Caco-2 (cell line): Measurements from ENCODE around the gene IFNW1. TPM values are rescaled to one million over a fixed set of nuclear protein-coding genes. Genes with fewer than 3 reads are reported as not detected.

Experiments used
- BruUV-seq: library from RNA; stranded (reverse); fragments of 400-500 nt; replicated peaks from 2 replicates; lab custom pipeline; 2021; lab: Mats Ljungman, UMichigan
- CTCF ChIA-PET: fragments of 300-600 bp; sonication (Branson Sonifier 250); formaldehyde crosslinking; loops from one replicate; lab custom pipeline; 2022; ENCODE audit warnings: antibody characterized with exemption; lab: Charles Lee
- POLR2A ChIA-PET: fragments of 300-600 bp; sonication (Branson Sonifier 250); formaldehyde crosslinking; loops from one replicate; lab custom pipeline; 2022; ENCODE audit warnings: antibody characterized with exemption; lab: Charles Lee
- DNase-seq, 2 experiments: peaks; one replicate each; pipeline versions ENCODE4 v3.0.0 to v3.0.0-alpha.2; 2020 to 2022
- H3K27me3 ChIP-seq: replicated peaks from 2 replicates; pipeline ENCODE4 v1.6.0; 2011; ENCODE audit warnings: low read length; ENCODE audit not compliant: control insufficient read depth, insufficient read depth
- H3K36me3 ChIP-seq: 2 replicates; pipeline ENCODE4 v1.5.1; 2011; ENCODE audit warnings: low read length; ENCODE audit not compliant: control insufficient read depth, insufficient read depth
- H3K4me1 ChIP-seq: fragments of 250-450 bp; sonication (Bioruptor Pico); 2 replicates; pipeline ENCODE4 v1.5.1; 2020; ENCODE audit warnings: mild to moderate bottlenecking
- H3K4me3 ChIP-seq: 2 replicates; pipeline ENCODE4 v1.5.1; 2011; ENCODE audit warnings: low read depth, mild to moderate bottlenecking, control low read depth, low read length
- H3K9me3 ChIP-seq: fragments of 250-450 bp; sonication (Bioruptor Pico); 2 replicates; pipeline ENCODE4 v1.5.1; 2020; ENCODE audit warnings: mild to moderate bottlenecking, moderate library complexity
- H3K27ac Mint-ChIP-seq: one replicate; pipeline ENCODE4 v1.8.0; 2022; ENCODE audit warnings: mixed read lengths; ENCODE audit not compliant: unreplicated experiment
- H3K27me3 Mint-ChIP-seq: one replicate; pipeline ENCODE4 v1.8.0; 2022; ENCODE audit warnings: mixed read lengths; ENCODE audit not compliant: insufficient read depth, unreplicated experiment
- H3K36me3 Mint-ChIP-seq: one replicate; pipeline ENCODE4 v1.8.0; 2022; ENCODE audit warnings: mild to moderate bottlenecking, mixed read lengths; ENCODE audit not compliant: insufficient read depth, unreplicated experiment
- H3K4me1 Mint-ChIP-seq: one replicate; pipeline ENCODE4 v1.8.0; 2022; ENCODE audit warnings: low read depth, mixed read lengths; ENCODE audit not compliant: unreplicated experiment
- H3K4me3 Mint-ChIP-seq: one replicate; pipeline ENCODE4 v1.8.0; 2022; ENCODE audit warnings: mild to moderate bottlenecking, moderate library complexity, mixed read lengths; ENCODE audit not compliant: unreplicated experiment
- H3K9me3 Mint-ChIP-seq: one replicate; pipeline ENCODE4 v1.8.0; 2022; ENCODE audit warnings: mixed read lengths; ENCODE audit not compliant: unreplicated experiment
- intact Hi-C: fragments of 100-400 bp; cut with micrococcal nuclease; formaldehyde crosslinking; loops from one replicate; pipeline ENCODE4 v1.10.0; 2022; ENCODE audit not compliant: unreplicated experiment
- total RNA-seq: library from RNA; stranded (reverse); gene quantifications from 2 replicates; pipeline ENCODE4 v1.2.3, GENCODE V29; 2022
- TF ChIP-seq, protein P1 (sequence below), 2 experiments: fragments of 200-600 bp in 1 of 2; IDR thresholded peaks; 1 replicate in 1 of 2; 2 replicates in 1 of 2; pipeline versions ENCODE4 v1.5.1 to v1.8.0; 2011 to 2022; ENCODE audit warnings: antibody characterized with exemption in 1 of 2, control low read depth in 1 of 2, inconsistent platforms in 1 of 2, low read depth in 1 of 2, low read length in 1 of 2, mild to moderate bottlenecking in 1 of 2, moderate library complexity in 1 of 2; ENCODE audit not compliant: insufficient read depth in 1 of 2, severe bottlenecking in 1 of 2, unreplicated experiment in 1 of 2

The IFNW1 gene
- total RNA-seq, 1 experiment from 2014 or later, result not detected

DNA sequence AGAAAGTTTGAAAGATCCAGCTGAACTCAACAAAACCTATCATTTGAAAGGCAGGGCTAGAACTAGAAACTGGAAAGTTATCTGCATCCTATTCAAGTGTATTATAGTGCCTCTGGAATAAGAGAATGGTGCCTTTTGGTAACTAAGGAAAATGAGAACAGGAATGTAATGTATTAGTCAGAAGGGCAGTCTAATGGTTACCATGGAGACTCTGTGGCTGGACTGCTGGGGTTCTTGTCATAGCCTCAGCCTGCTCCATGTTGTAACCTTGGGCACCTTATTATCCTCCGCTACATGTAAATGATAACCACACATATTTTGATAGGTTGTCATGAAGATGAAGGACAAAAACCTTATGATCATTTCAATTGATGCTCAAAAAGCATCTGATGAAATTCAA, 39.3 kb downstream of the IFNW1 start:
- H3K9me3 ChIP-seq, result no peaks in the 10 kb centered on the region
- no peak overlapping the region for H3K4me3 ChIP-seq
- BruUV-seq, result no TSS peak
- POLR2A ChIA-PET, result no interaction called here
- Mint-ChIP-seq H3K9me3 (no peaks in the 10 kb centered on the region), H3K4me1 (peaks cover 2% of the 10 kb centered on the region), H3K4me3 (no peak overlapping the region), H3K27ac (no peak overlapping the region), H3K27me3 (no peaks in the 10 kb centered on the region), H3K36me3 (no peaks in the 10 kb centered on the region)
- intact Hi-C loops, result no loop called here
- CTCF ChIA-PET, result no interaction called here
- TF ChIP-seq, protein P1, sequence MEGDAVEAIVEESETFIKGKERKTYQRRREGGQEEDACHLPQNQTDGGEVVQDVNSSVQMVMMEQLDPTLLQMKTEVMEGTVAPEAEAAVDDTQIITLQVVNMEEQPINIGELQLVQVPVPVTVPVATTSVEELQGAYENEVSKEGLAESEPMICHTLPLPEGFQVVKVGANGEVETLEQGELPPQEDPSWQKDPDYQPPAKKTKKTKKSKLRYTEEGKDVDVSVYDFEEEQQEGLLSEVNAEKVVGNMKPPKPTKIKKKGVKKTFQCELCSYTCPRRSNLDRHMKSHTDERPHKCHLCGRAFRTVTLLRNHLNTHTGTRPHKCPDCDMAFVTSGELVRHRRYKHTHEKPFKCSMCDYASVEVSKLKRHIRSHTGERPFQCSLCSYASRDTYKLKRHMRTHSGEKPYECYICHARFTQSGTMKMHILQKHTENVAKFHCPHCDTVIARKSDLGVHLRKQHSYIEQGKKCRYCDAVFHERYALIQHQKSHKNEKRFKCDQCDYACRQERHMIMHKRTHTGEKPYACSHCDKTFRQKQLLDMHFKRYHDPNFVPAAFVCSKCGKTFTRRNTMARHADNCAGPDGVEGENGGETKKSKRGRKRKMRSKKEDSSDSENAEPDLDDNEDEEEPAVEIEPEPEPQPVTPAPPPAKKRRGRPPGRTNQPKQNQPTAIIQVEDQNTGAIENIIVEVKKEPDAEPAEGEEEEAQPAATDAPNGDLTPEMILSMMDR (IDR thresholded peaks at IDR 0.05; ENCODE audit: insufficient read depth in 1 of 2, low read depth in 1 of 2, low read length in 1 of 2, severe bottlenecking in 1 of 2, unreplicated experiment in 1 of 2), result no peak
- no peaks in the 10 kb centered on the region for H3K27me3 ChIP-seq
- DNase-seq, result no peak
- peaks cover 10% of the 10 kb centered on the region for H3K4me1 ChIP-seq
- no peaks in the 10 kb centered on the region for H3K36me3 ChIP-seq

DNA sequence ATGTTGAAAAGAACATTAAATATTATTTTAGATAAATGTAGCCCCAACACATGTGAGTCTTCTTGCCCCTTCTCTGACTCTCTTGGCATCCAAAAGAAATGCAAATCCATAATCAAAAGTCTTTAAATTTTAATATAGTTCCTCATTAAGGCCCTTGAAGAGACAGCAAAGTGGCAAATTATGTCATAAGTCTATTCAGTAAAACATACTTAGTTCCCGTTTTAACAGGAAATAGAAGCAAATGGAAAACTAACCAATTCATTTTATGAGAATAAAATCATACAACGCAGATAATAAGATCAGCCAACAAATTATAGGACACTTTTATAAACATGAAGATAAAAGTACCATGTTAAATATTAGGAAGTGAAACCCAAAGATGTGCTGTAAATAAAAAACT, 43.8 kb downstream of the IFNW1 start:
- TF ChIP-seq, protein P1 (IDR thresholded peaks at IDR 0.05; ENCODE audit: insufficient read depth in 1 of 2, low read depth in 1 of 2, low read length in 1 of 2, severe bottlenecking in 1 of 2, unreplicated experiment in 1 of 2), result no peak
- intact Hi-C loops, result loop anchor here (5.0 kb wide), 1 partner anchor 476 kb away; the partner anchor contains the start of gene MLLT3
- no peaks in the 10 kb centered on the region for H3K36me3 Mint-ChIP-seq
- H3K4me1 Mint-ChIP-seq, result peaks cover 19% of the 10 kb centered on the region
- POLR2A ChIA-PET, result no interaction called here
- peaks cover 34% of the 10 kb centered on the region for H3K4me1 ChIP-seq
- H3K36me3 ChIP-seq, result no peaks in the 10 kb centered on the region
- H3K9me3 ChIP-seq, result no peaks in the 10 kb centered on the region
- H3K9me3 Mint-ChIP-seq, result no peaks in the 10 kb centered on the region
- no peak overlapping the region for H3K27ac Mint-ChIP-seq
- no peak overlapping the region for H3K4me3 ChIP-seq
- CTCF ChIA-PET, result no interaction called here
- no peak for DNase-seq
- H3K4me3 Mint-ChIP-seq, result no peak overlapping the region
- H3K27me3 ChIP-seq, result no peaks in the 10 kb centered on the region
- H3K27me3 Mint-ChIP-seq, result no peaks in the 10 kb centered on the region
- no TSS peak for BruUV-seq

DNA sequence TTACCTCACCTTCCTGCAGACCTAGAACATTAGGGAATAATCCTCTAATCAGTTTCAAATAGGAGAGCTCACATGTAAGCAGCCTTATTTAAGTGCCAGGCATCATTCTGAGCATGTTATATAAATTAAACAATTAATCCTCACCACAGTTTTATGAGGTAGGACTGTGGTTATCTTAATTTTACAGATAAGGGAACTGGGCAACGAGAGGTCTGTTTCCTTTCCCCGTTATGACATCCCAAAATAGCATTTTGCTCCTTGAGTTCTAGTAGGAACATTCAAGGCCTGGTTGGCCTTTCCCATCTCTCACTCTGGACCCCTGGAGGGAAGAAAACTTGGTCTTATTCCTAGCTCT, 44.8 kb downstream of the IFNW1 start:
- H3K4me1 Mint-ChIP-seq, result peaks cover 19% of the 10 kb centered on the region
- CTCF ChIA-PET, result interaction anchor here (1.7 kb wide), 1 partner anchor 18 kb away, joined by 4 read pairs; no protein-coding TSS in a partner anchor
- POLR2A ChIA-PET, result no interaction called here
- no peaks in the 10 kb centered on the region for H3K27me3 ChIP-seq
- no peaks in the 10 kb centered on the region for H3K36me3 Mint-ChIP-seq
- H3K36me3 ChIP-seq, result no peaks in the 10 kb centered on the region
- no peak overlapping the region for H3K4me3 ChIP-seq
- intact Hi-C loops, result loop anchor here (5.0 kb wide), 1 partner anchor 475 kb away; the partner anchor contains the start of gene MLLT3
- H3K4me3 Mint-ChIP-seq, result no peak overlapping the region
- H3K27ac Mint-ChIP-seq, result no peak overlapping the region
- H3K4me1 ChIP-seq, result peaks cover 34% of the 10 kb centered on the region
- no TSS peak for BruUV-seq
- no peaks in the 10 kb centered on the region for H3K9me3 Mint-ChIP-seq
- TF ChIP-seq, protein P1 (IDR thresholded peaks at IDR 0.05; ENCODE audit: insufficient read depth in 1 of 2, low read depth in 1 of 2, low read length in 1 of 2, severe bottlenecking in 1 of 2, unreplicated experiment in 1 of 2), result no peak
- H3K27me3 Mint-ChIP-seq, result no peaks in the 10 kb centered on the region
- DNase-seq, result no peak
- no peaks in the 10 kb centered on the region for H3K9me3 ChIP-seq
